ENCODE results near the gene BACE1.

GRCh38 chr11:117238221-117238620, 77.8 kb downstream of the BACE1 start:
- no peak for TF ChIP-seq POLR2AphosphoS5 (IDR thresholded peaks at IDR 0.05; ENCODE audit: low read depth, low read length)
- TF ChIP-seq POLR2A (IDR thresholded peaks at IDR 0.05; ENCODE audit: low read depth, low read length): no peak

All from GM12892 (cell line).